HepG2 (cell line): ENCODE results near the gene ASAP2. TPM values are rescaled to one million over a fixed set of nuclear protein-coding genes. Genes with fewer than 3 reads are reported as not detected.

Experiments
- ATAC-seq: fragments of 200-7000 bp; cut with Tn5 transposase; 3 replicates; pipeline ENCODE4 v1.9.1; 2020; ENCODE audit warnings: mild to moderate bottlenecking, moderate library complexity
- BruUV-seq: library from RNA; stranded (reverse); fragments of 400-500 nt; replicated peaks from 2 replicates; lab custom pipeline; 2021; lab: Mats Ljungman, UMichigan
- CTCF ChIA-PET: fragments of 300-600 bp; formaldehyde crosslinking; extraction: SDS; loops from one replicate; lab custom pipeline; 2021; ENCODE audit warnings: low total read pairs, inconsistent platforms, low intra/inter-chr PET ratio; lab: Yijun Ruan, JAX
- POLR2A ChIA-PET: fragments of 350-600 bp; sonication (Branson Sonifier 250); formaldehyde crosslinking; loops from one replicate; lab custom pipeline; 2020; ENCODE audit warnings: antibody characterized with exemption, inconsistent platforms; lab: Yijun Ruan, JAX
- DNase-seq: peaks from one replicate; pipeline ENCODE4 v3.0.0-alpha.2; 2015; ENCODE audit warnings: low spot score
- FAIRE-seq: peaks from 3 replicates; lab custom pipeline; 2011; peaks lifted over from hg19 to GRCh38; lab: Jason Lieb, UNC
- H2AFZ ChIP-seq: one replicate; pipeline ENCODE4 v1.6.1; 2011; ENCODE audit warnings: low read length, inconsistent platforms
- H3K27ac ChIP-seq: fragments of 300-600 bp; 3 replicates; pipeline ENCODE4 v1.8.0; 2011; ENCODE audit warnings: mixed run types, mild to moderate bottlenecking, mixed read lengths, low read length, inconsistent platforms; ENCODE audit not compliant: insufficient read depth; ENCODE audit errors: extremely low read length
- H3K27me3 ChIP-seq, 2 experiments: fragments of 200-600 bp in 1 of 2; 2 replicates in 1 of 2; 3 replicates in 1 of 2; pipeline versions ENCODE4 v1.6.0 to v1.8.0; 2011; ENCODE audit warnings: low read length in 2 of 2, mild to moderate bottlenecking in 2 of 2, moderate library complexity in 2 of 2, inconsistent platforms in 1 of 2; ENCODE audit not compliant: insufficient read depth in 2 of 2, control insufficient read depth in 1 of 2
- H3K36me3 ChIP-seq, 2 experiments: fragments of 200-600 bp in 1 of 2; replicated peaks in 1 of 2; 2 replicates in 1 of 2; 3 replicates in 1 of 2; pipeline versions ENCODE4 v1.5.1 to v1.8.0; 2011; ENCODE audit warnings: low read length in 2 of 2, inconsistent platforms in 1 of 2; ENCODE audit not compliant: insufficient read depth in 2 of 2, control insufficient read depth in 1 of 2
- H3K4me1 ChIP-seq: 2 replicates; pipeline ENCODE4 v1.5.1; 2012; ENCODE audit warnings: low read length, inconsistent platforms; ENCODE audit not compliant: insufficient read depth
- H3K4me2 ChIP-seq: 2 replicates; pipeline ENCODE4 v1.6.0; 2011; ENCODE audit warnings: low read depth, low read length, inconsistent platforms
- H3K4me3 ChIP-seq, 3 experiments: fragments of 200-600 bp in 1 of 3; sonication (generic), shearing (Covaris generic) in 1 of 3; replicated peaks in 1 of 3; 2 replicates each; pipeline ENCODE4 v1.5.1; 2011 to 2016; ENCODE audit warnings: low read length in 3 of 3, inconsistent platforms in 2 of 3, low read depth in 2 of 3, mild to moderate bottlenecking in 2 of 3, control low read depth in 1 of 3, mixed read lengths in 1 of 3; ENCODE audit not compliant: insufficient read depth in 1 of 3
- H3K79me2 ChIP-seq: one replicate; pipeline ENCODE4 v1.6.1; 2011; ENCODE audit warnings: low read length, inconsistent platforms; ENCODE audit not compliant: insufficient read depth
- H3K9ac ChIP-seq: 2 replicates; pipeline ENCODE4 v1.6.0; 2011; ENCODE audit warnings: mild to moderate bottlenecking, low read depth, low read length, inconsistent platforms; ENCODE audit not compliant: insufficient read depth
- H3K9me3 ChIP-seq: 2 replicates; pipeline ENCODE4 v1.5.1; 2012; ENCODE audit warnings: mild to moderate bottlenecking, low read length
- H4K20me1 ChIP-seq: 2 replicates; pipeline ENCODE4 v1.6.0; 2011; ENCODE audit warnings: inconsistent platforms, mild to moderate bottlenecking, low read length, moderate library complexity; ENCODE audit not compliant: insufficient read depth
- ARNT2 ChIP-seq: sonication (generic); formaldehyde crosslinking; IDR thresholded peaks from 2 replicates; pipeline ENCODE4 v1.8.0; 2022; ENCODE audit warnings: mild to moderate bottlenecking, low read depth, missing genetic modification reagents, moderate library complexity
- BRCA1 ChIP-seq: sonication (generic); formaldehyde crosslinking; IDR thresholded peaks from 2 replicates; pipeline ENCODE4 v1.4.0; 2020; ENCODE audit warnings: missing genetic modification reagents
- CEBPB ChIP-seq: IDR thresholded peaks from 2 replicates; pipeline ENCODE4 v1.6.1; 2011; ENCODE audit warnings: low read depth, low read length, improper control_type of control experiment, borderline replicate concordance
- CEBPG ChIP-seq: IDR thresholded peaks from 2 replicates; pipeline ENCODE4 v1.6.1; 2016
- DPF2 ChIP-seq: sonication (generic); formaldehyde crosslinking; IDR thresholded peaks from 2 replicates; pipeline ENCODE4 v1.4.0; 2020; ENCODE audit warnings: mild to moderate bottlenecking, low read depth, missing genetic modification reagents, borderline replicate concordance
- EP300 ChIP-seq, 3 experiments: sonication (generic) in 1 of 3; formaldehyde crosslinking in 1 of 3; IDR thresholded peaks; 2 replicates each; pipeline versions ENCODE4 v1.5.1 to v1.6.1; 2011 to 2020; ENCODE audit warnings: low read depth in 2 of 3, low read length in 2 of 3, borderline replicate concordance in 1 of 3, improper control_type of control experiment in 1 of 3, mild to moderate bottlenecking in 1 of 3, missing genetic modification reagents in 1 of 3, moderate library complexity in 1 of 3
- FOSL2 ChIP-seq: sonication (generic); formaldehyde crosslinking; IDR thresholded peaks from 2 replicates; pipeline ENCODE4 v1.4.0; 2020; ENCODE audit warnings: missing genetic modification reagents
- GATAD2A ChIP-seq: IDR thresholded peaks from 2 replicates; pipeline ENCODE4 v1.6.1; 2016
- HNRNPL ChIP-seq: fragments of 200-400 bp; formaldehyde crosslinking; IDR thresholded peaks from 2 replicates; pipeline ENCODE4 v1.6.1; 2017; ENCODE audit warnings: mild to moderate bottlenecking, low read depth, low read length
- IKZF1 ChIP-seq: fragments of 450-650 bp; IDR thresholded peaks from 2 replicates; pipeline ENCODE4 v1.7.1; 2016
- IRF2 ChIP-seq: IDR thresholded peaks from 2 replicates; pipeline ENCODE4 v1.6.1; 2018; ENCODE audit warnings: missing genetic modification reagents, missing compliant biosample characterization
- RXRA ChIP-seq: sonication (generic); formaldehyde crosslinking; IDR thresholded peaks from 2 replicates; pipeline ENCODE4 v1.5.1; 2020; ENCODE audit warnings: missing genetic modification reagents
- SALL1 ChIP-seq: sonication (generic); formaldehyde crosslinking; IDR thresholded peaks from 2 replicates; pipeline ENCODE4 v1.8.0; 2022; ENCODE audit warnings: mild to moderate bottlenecking, missing genetic modification reagents
- SP5 ChIP-seq: IDR thresholded peaks from 2 replicates; pipeline ENCODE4 v1.6.1; 2016; ENCODE audit warnings: low read depth, borderline replicate concordance
- ZNF446 ChIP-seq: sonication (generic); formaldehyde crosslinking; IDR thresholded peaks from 2 replicates; pipeline ENCODE4 v1.5.0; 2020; ENCODE audit warnings: mild to moderate bottlenecking, missing genetic modification reagents
- ZNF615 ChIP-seq: sonication (generic); formaldehyde crosslinking; IDR thresholded peaks from 2 replicates; pipeline ENCODE4 v1.5.0; 2020; ENCODE audit warnings: mild to moderate bottlenecking, missing genetic modification reagents, borderline replicate concordance
- WGBS: methylation state at CpG from one replicate; pipeline ENCODE4 v1.1.6; 2017; ENCODE audit warnings: low lambda C conversion rate; 5-methylcytosine and 5-hydroxymethylcytosine counted together
- in situ Hi-C: cut with HindIII; loops from 2 replicates; pipeline ENCODE4 v1.10.0; 2017; ENCODE audit warnings: low pct_unique_long_range_greater_than_20kb; ENCODE audit not compliant: extremely low pct_ligation_motif_present
- intact Hi-C: fragments of 100-400 bp; cut with micrococcal nuclease; formaldehyde crosslinking; loops from one replicate; pipeline ENCODE4 v1.10.0; 2022; ENCODE audit not compliant: unreplicated experiment
- polyA plus RNA-seq, 8 experiments: library from polyadenylated mRNA; depleted of rRNA in 3 of 8; stranded (reverse) in 7 of 8; unstranded in 1 of 8; fragments of >200 nt; fragmentation: Illumina TruSeq in 4 of 8; extraction: Trizol in 4 of 8; gene quantifications; 2 replicates each; pipeline versions ENCODE4 v1.2.1 to v1.2.3, GENCODE V29; 2011 to 2016; ENCODE audit warnings: low read depth in 4 of 8, missing spikeins in 1 of 8, mixed read lengths in 1 of 8; ENCODE audit not compliant: insufficient read depth in 1 of 8
- total RNA-seq, 5 experiments: library from RNA; depleted of rRNA; stranded (reverse); fragments of >200 nt; fragmentation: Illumina TruSeq; extraction: Trizol; gene quantifications; 2 replicates each; pipeline ENCODE4 v1.2.3, GENCODE V29; 2016; ENCODE audit warnings: low read depth in 1 of 5
- TF ChIP-seq, protein P1 (sequence below): sonication (generic); formaldehyde crosslinking; IDR thresholded peaks from 2 replicates; pipeline ENCODE4 v1.9.0; 2022; ENCODE audit warnings: low read depth, missing genetic modification reagents
- TF ChIP-seq, protein P2 (sequence below): sonication (generic); formaldehyde crosslinking; IDR thresholded peaks from 2 replicates; pipeline ENCODE4 v1.4.0; 2020; ENCODE audit warnings: missing genetic modification reagents, borderline replicate concordance

ASAP2 gene
- total and polyA plus RNA-seq, 2 of the 13 experiments (the other 11 are each of a cell fraction or from before 2014, with no cell fraction given): 7.3 to 22.3 TPM

DNA sequence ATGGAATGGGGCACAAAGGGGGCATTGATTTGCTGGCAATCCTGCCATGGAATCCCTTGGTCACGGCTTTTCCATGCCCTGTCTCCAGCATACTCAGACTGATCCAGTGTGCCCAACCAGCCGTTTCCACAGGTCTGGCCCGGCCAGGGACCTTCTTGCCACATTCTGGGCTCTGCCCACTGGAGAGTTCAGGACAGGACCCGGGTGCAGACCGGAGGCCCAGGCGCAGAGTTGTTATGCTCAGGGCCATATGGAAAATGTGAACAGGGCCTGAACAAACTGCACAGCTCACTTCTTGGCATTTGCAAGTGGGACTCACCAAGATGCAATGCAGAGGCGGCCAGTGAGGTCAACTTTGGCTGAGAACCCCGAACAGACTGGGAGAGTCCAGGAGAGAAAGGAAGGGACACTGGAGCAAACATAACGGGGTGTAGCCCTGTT, 15.6 kb upstream of the ASAP2 start:
- Histone ChIP-seq H3K4me1 (peaks cover 27% of the 10 kb centered on the region), H3K27me3 (peaks cover 0 to 32% of the 10 kb centered on the region in 2 experiments; a peak in 4 of 5 replicates), H3K9me3 (no peaks in the 10 kb centered on the region), H3K79me2 (no peaks in the 10 kb centered on the region), H2AFZ (no peak overlapping the region), H3K36me3 (no peaks in the 10 kb centered on the region), H4K20me1 (no peaks in the 10 kb centered on the region), H3K9ac (no peak overlapping the region), H3K27ac (no peak overlapping the region), H3K4me3 (peak overlapping the region in 2 of 3 experiments; percentile 0 to 18; a peak in 2 of 6 replicates), H3K4me2 (peak overlapping the region; percentile 56)
- intact Hi-C loops: no loop called here
- DNase-seq: peak; percentile 82
- ChIA-PET POLR2A (interaction anchor here (1.0 kb wide), 1 partner anchor 43 kb away, joined by 4 read pairs; no protein-coding TSS in a partner anchor), CTCF (no interaction called here)
- WGBS: 7% methylated on average over 8 of the region's 9 CpGs
- peak; percentile 89 for ATAC-seq
- no peak for FAIRE-seq
- BruUV-seq: no TSS peak
- in situ Hi-C loops: no loop called here
- TF ChIP-seq ZNF446 (CRISPR knock-in tag) (no peak), EP300 (IDR thresholded peaks at IDR 0.05; ENCODE audit: low read depth in 2 of 2, low read length in 2 of 2) (peak; percentile 8 to 62; a peak in 2 of 4 replicates), EP300 (CRISPR knock-in tag; IDR thresholded peaks at IDR 0.05; ENCODE audit: borderline replicate concordance) (0 out of 2 replicates have a peak, but pooled peaks have one; percentile 27), IRF2 (0 out of 2 replicates have a peak, but pooled peaks have one; percentile 6), SALL1 (CRISPR knock-in tag) (peak; percentile 37; the same call in 1 of the 2 replicates), SP5 (peak; percentile 7; the same call in 1 of the 2 replicates), BRCA1 (CRISPR knock-in tag) (no peak), IKZF1 (no peak), CEBPG (CRISPR knock-in tag) (peak; percentile 24; the same call in 1 of the 2 replicates), ZNF615 (CRISPR knock-in tag) (0 out of 2 replicates have a peak, but pooled peaks have one; percentile 29), DPF2 (CRISPR knock-in tag) (0 out of 2 replicates have a peak, but pooled peaks have one; percentile 38), RXRA (0 out of 2 replicates have a peak, but pooled peaks have one; percentile 34), FOSL2 (CRISPR knock-in tag) (0 out of 2 replicates have a peak, but pooled peaks have one; percentile 12), ARNT2 (CRISPR knock-in tag) (no peak), HNRNPL (peak; percentile 96), CEBPB (peak; percentile 42; the same call in 1 of the 2 replicates), GATAD2A (CRISPR knock-in tag) (0 out of 2 replicates have a peak, but pooled peaks have one; percentile 28)
- TF ChIP-seq, protein P1, sequence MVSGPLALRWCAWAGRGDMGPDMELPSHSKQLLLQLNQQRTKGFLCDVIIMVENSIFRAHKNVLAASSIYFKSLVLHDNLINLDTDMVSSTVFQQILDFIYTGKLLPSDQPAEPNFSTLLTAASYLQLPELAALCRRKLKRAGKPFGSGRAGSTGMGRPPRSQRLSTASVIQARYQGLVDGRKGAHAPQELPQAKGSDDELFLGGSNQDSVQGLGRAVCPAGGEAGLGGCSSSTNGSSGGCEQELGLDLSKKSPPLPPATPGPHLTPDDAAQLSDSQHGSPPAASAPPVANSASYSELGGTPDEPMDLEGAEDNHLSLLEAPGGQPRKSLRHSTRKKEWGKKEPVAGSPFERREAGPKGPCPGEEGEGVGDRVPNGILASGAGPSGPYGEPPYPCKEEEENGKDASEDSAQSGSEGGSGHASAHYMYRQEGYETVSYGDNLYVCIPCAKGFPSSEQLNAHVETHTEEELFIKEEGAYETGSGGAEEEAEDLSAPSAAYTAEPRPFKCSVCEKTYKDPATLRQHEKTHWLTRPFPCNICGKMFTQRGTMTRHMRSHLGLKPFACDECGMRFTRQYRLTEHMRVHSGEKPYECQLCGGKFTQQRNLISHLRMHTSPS (CRISPR knock-in tag): peak; percentile 91
- TF ChIP-seq, protein P2, sequence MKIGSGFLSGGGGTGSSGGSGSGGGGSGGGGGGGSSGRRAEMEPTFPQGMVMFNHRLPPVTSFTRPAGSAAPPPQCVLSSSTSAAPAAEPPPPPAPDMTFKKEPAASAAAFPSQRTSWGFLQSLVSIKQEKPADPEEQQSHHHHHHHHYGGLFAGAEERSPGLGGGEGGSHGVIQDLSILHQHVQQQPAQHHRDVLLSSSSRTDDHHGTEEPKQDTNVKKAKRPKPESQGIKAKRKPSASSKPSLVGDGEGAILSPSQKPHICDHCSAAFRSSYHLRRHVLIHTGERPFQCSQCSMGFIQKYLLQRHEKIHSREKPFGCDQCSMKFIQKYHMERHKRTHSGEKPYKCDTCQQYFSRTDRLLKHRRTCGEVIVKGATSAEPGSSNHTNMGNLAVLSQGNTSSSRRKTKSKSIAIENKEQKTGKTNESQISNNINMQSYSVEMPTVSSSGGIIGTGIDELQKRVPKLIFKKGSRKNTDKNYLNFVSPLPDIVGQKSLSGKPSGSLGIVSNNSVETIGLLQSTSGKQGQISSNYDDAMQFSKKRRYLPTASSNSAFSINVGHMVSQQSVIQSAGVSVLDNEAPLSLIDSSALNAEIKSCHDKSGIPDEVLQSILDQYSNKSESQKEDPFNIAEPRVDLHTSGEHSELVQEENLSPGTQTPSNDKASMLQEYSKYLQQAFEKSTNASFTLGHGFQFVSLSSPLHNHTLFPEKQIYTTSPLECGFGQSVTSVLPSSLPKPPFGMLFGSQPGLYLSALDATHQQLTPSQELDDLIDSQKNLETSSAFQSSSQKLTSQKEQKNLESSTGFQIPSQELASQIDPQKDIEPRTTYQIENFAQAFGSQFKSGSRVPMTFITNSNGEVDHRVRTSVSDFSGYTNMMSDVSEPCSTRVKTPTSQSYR (CRISPR knock-in tag): no peak
